Measurements from ENCODE around the gene LYVE1. TPM values are rescaled to one million over a fixed set of nuclear protein-coding genes. Genes with fewer than 3 reads are reported as not detected.
A peak's percentile ranks its signal among the peaks of the same experiment; 100 is the strongest.

The LYVE1 gene
- total and polyA plus RNA-seq, 7 donors = 5.2 to 37.0 (median 17.4) TPM

DNA sequence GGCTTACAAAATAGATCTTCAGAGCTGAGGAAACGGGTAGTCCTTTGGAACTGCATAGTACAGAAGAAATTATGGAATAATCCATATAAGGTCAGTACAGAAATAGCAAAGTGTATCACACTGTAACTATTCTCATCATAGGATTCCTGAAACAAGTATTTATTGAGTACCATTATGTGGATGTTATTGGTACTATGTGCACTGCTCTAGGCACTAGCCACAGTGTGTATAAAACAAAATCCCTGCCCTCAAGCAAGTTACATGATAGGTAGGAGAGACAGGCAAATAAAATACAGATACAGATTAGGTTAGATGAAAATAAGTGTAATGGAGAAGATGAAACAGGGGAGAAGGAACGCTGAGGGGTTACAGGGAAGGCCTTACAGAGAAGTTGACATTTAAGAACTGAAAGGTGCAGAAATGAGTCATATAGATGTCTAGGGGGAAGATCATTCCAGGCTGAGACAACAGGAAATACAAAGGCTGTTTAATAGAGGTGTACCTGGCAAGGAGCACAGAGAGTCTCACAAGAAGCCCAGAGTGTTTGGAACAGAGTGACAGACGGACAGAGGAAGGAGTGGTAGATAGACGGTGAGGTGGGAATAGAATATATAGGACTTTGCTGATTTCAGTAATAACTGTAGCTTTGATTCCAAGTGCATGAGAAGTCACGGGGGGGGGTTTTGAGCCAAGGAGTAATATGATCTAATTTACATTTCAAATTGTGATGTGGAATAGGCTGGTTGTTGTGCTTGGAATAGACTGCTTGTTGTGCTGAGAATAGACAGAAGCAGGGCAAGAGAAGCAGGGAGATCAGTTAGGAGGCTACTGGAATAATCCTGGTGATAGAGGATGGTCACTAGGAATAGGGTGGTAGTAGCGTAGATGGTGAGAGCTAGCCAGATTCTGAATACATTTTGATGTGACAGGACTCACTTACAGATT is 41.2 kb downstream of the LYVE1 start:
- H3K27me3 ChIP-seq (ENCODE audit: insufficient read depth in 3 of 3, low read length in 2 of 3) = no peaks in the 10 kb centered on the region
- peaks cover 3 to 93% of the 10 kb centered on the region in 2 donors for H3K36me3 ChIP-seq (ENCODE audit: insufficient read depth in 1 of 2, low read depth in 1 of 2)
- peaks cover 7% of the 10 kb centered on the region for H3K4me1 ChIP-seq
- TF ChIP-seq, protein P1, sequence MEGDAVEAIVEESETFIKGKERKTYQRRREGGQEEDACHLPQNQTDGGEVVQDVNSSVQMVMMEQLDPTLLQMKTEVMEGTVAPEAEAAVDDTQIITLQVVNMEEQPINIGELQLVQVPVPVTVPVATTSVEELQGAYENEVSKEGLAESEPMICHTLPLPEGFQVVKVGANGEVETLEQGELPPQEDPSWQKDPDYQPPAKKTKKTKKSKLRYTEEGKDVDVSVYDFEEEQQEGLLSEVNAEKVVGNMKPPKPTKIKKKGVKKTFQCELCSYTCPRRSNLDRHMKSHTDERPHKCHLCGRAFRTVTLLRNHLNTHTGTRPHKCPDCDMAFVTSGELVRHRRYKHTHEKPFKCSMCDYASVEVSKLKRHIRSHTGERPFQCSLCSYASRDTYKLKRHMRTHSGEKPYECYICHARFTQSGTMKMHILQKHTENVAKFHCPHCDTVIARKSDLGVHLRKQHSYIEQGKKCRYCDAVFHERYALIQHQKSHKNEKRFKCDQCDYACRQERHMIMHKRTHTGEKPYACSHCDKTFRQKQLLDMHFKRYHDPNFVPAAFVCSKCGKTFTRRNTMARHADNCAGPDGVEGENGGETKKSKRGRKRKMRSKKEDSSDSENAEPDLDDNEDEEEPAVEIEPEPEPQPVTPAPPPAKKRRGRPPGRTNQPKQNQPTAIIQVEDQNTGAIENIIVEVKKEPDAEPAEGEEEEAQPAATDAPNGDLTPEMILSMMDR (IDR thresholded peaks at IDR 0.05) = no peak
- no peak overlapping the region for H3K4me3 ChIP-seq
- peak overlapping the region; percentile 51 for H3K27ac ChIP-seq
- H3K9me3 ChIP-seq = no peaks in the 10 kb centered on the region
- WGBS, 3 donors = 67 to 88% (median 79%) methylated on average over 6 of the region's 6 CpGs
- intact Hi-C loops (cut with DNase I) = no loop called here
- peak; percentile 52 to 60 (median 53) for ATAC-seq
- DNase-seq = no peak

DNA sequence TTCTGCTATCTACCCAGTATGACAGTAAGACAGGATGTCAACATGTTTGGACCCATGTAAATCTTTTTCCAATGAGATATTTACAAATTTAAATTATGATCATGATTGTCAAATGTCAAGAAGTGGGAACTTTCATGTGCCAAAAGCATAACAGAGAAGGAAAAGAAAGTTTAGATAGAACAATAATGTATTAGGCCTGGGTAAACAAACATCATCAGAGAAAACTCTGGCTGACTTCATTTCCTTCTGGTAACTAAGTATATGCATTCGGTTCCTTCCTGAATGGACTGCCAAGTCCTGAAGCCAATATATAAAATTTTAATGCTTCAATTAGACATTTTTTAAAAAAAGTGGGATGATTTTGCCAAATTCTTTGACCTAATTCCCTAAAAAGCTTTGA is 44.0 kb downstream of the LYVE1 start:
- DNase-seq (no peak), ATAC-seq (no peak)
- TF ChIP-seq, protein P1 (IDR thresholded peaks at IDR 0.05) = no peak
- H3K9me3 ChIP-seq = no peaks in the 10 kb centered on the region
- H3K36me3 ChIP-seq (ENCODE audit: insufficient read depth in 1 of 2, low read depth in 1 of 2) = peaks cover 6 to 93% of the 10 kb centered on the region in 2 donors
- H3K4me1 ChIP-seq = peaks cover 7% of the 10 kb centered on the region
- WGBS, 3 donors = 63 to 82% (median 76%) methylated on average over 1 of the region's 1 CpG
- no peak overlapping the region for H3K4me3 ChIP-seq
- H3K27ac ChIP-seq = no peak overlapping the region
- no peaks in the 10 kb centered on the region for H3K27me3 ChIP-seq (ENCODE audit: insufficient read depth in 3 of 3, low read length in 2 of 3)
- intact Hi-C loops (cut with DNase I) = no loop called here

- intact Hi-C loops (cut with DNase I) = no loop called here
- Histone ChIP-seq H3K27me3 (ENCODE audit: insufficient read depth in 3 of 3, low read length in 2 of 3) (no peaks in the 10 kb centered on the region), H3K4me1 (peaks cover 7% of the 10 kb centered on the region), H3K9me3 (no peaks in the 10 kb centered on the region), H3K4me3 (no peak overlapping the region), H3K27ac (no peak overlapping the region), H3K36me3 (ENCODE audit: insufficient read depth in 1 of 2, low read depth in 1 of 2) (peaks cover 3 to 94% of the 10 kb centered on the region in 2 donors)
- ATAC-seq = peak in 3 of 4 donors; percentile 19 to 30 (median 30)
- DNase-seq = no peak
- 43 to 69% (median 58%) methylated on average over 2 of the region's 2 CpGs for WGBS, 3 donors
- TF ChIP-seq, protein P1 (IDR thresholded peaks at IDR 0.05) = no peak
These were observed 45.5 kb downstream of the LYVE1 start for GRCh38 chr11:10522921-10523320.

DNA sequence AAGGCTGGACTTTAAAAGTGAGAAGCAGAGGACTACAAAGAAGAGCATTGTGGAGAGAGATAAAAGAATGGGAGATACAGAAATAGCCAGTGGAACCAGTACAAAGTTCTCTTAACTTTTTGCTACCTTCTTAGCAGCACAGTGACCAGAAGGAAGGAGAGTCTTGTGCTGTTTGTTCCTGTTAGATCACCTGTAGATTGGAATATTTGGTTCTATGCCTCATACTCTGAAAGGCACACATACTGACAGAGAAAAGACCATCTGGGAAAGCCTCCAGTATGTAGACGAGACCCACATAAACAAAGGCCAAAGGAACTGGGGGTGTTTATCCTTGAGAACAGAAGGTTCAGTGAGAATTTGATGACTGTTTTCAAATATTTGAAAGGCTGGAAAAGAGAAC is 46.2 kb downstream of the LYVE1 start:
- Histone ChIP-seq H3K9me3 (no peaks in the 10 kb centered on the region), H3K27ac (no peak overlapping the region), H3K27me3 (ENCODE audit: insufficient read depth in 3 of 3, low read length in 2 of 3) (no peaks in the 10 kb centered on the region), H3K36me3 (ENCODE audit: insufficient read depth in 1 of 2, low read depth in 1 of 2) (peaks cover 3 to 92% of the 10 kb centered on the region in 2 donors), H3K4me1 (peaks cover 7% of the 10 kb centered on the region), H3K4me3 (no peak overlapping the region)
- ATAC-seq (no peak), DNase-seq (no peak)
- intact Hi-C loops (cut with DNase I) = no loop called here
- TF ChIP-seq, protein P1 (IDR thresholded peaks at IDR 0.05) = no peak
- WGBS, 3 donors = 65 to 87% (median 75%) methylated on average over 1 of the region's 1 CpG
